Mesendoderm (in vitro differentiated cells): ENCODE results near the gene NTN1.

Source experiments
- DNase-seq: peaks from one replicate; pipeline ENCODE4 v3.0.0; 2013
- H2AK5ac ChIP-seq: 2 replicates; pipeline ENCODE4 v1.6.1; 2013; ENCODE audit warnings: low read length, inconsistent platforms
- H2BK120ac ChIP-seq: 2 replicates; pipeline ENCODE4 v1.6.1; 2013; ENCODE audit warnings: low read depth, mild to moderate bottlenecking, low read length, moderate library complexity, mixed read lengths
- H2BK15ac ChIP-seq: replicated peaks from 2 replicates; pipeline ENCODE4 v1.6.1; 2013; ENCODE audit warnings: low read depth, mild to moderate bottlenecking, moderate library complexity
- H2BK5ac ChIP-seq: 2 replicates; pipeline ENCODE4 v1.6.1; 2013; ENCODE audit warnings: low read length, inconsistent platforms
- H3K18ac ChIP-seq: 2 replicates; pipeline ENCODE4 v1.6.1; 2013; ENCODE audit warnings: mild to moderate bottlenecking, low read length, mixed read lengths
- H3K23ac ChIP-seq: one replicate; pipeline ENCODE4 v1.6.1; 2013; ENCODE audit warnings: low read length
- H3K27ac ChIP-seq: 2 replicates; pipeline ENCODE4 v1.5.1; 2013; ENCODE audit warnings: low read depth, mild to moderate bottlenecking, inconsistent platforms, low read length, moderate library complexity
- H3K27me3 ChIP-seq: 2 replicates; pipeline ENCODE4 v1.6.1; 2013; ENCODE audit warnings: low read length, control low read depth, mild to moderate bottlenecking, inconsistent platforms; ENCODE audit not compliant: insufficient read depth, poor library complexity
- H3K36me3 ChIP-seq: 2 replicates; pipeline ENCODE4 v1.6.1; 2013; ENCODE audit warnings: low read length, inconsistent platforms; ENCODE audit not compliant: control insufficient read depth, insufficient read depth
- H3K4ac ChIP-seq: one replicate; pipeline ENCODE4 v1.6.1; 2013; ENCODE audit warnings: low read depth, mild to moderate bottlenecking, low read length, moderate library complexity
- H3K4me1 ChIP-seq: 2 replicates; pipeline ENCODE4 v1.6.1; 2013; ENCODE audit warnings: low read depth, low read length, inconsistent platforms; ENCODE audit not compliant: control insufficient read depth
- H3K4me2 ChIP-seq: 2 replicates; pipeline ENCODE4 v1.6.1; 2013; ENCODE audit warnings: low read length
- H3K4me3 ChIP-seq: 2 replicates; pipeline ENCODE4 v1.5.1; 2013; ENCODE audit warnings: mild to moderate bottlenecking, low read length
- H3K56ac ChIP-seq: one replicate; pipeline ENCODE4 v1.6.1; 2013; ENCODE audit warnings: low read length
- H3K79me1 ChIP-seq: 2 replicates; pipeline ENCODE4 v1.6.1; 2013; ENCODE audit warnings: low read length, inconsistent platforms
- H3K79me2 ChIP-seq: 2 replicates; pipeline ENCODE4 v1.6.1; 2013; ENCODE audit warnings: mild to moderate bottlenecking, low read length; ENCODE audit not compliant: control insufficient read depth, insufficient read depth
- H3K9ac ChIP-seq: 2 replicates; pipeline ENCODE4 v1.6.1; 2013; ENCODE audit warnings: low read length, inconsistent platforms
- H4K5ac ChIP-seq: one replicate; pipeline ENCODE4 v1.6.1; 2013; ENCODE audit warnings: low read length
- H4K8ac ChIP-seq: one replicate; pipeline ENCODE4 v1.6.1; 2013; ENCODE audit warnings: low read depth, mild to moderate bottlenecking, control low read depth, low read length, moderate library complexity
- WGBS: extraction: QIAGEN DNeasy Blood & Tissue Kit; methylation state at CpG from one replicate; pipeline ENCODE4 v1.1.7; 2013; ENCODE audit warnings: low lambda C conversion rate, missing lambda C conversion rate; ENCODE audit not compliant: insufficient coverage; ENCODE audit errors: extremely low coverage; 5-methylcytosine and 5-hydroxymethylcytosine counted together

Gene NTN1

GRCh38 chr17:9181640-9182039 is 160.3 kb downstream of the NTN1 start:
- H3K79me1 ChIP-seq = no peaks in the 10 kb centered on the region
- H3K18ac ChIP-seq = no peak overlapping the region
- H3K4me2 ChIP-seq = no peak overlapping the region
- no peak overlapping the region for H2BK5ac ChIP-seq
- no peaks in the 10 kb centered on the region for H3K27me3 ChIP-seq
- no peak overlapping the region for H4K8ac ChIP-seq
- H2BK120ac ChIP-seq = no peak overlapping the region
- H2AK5ac ChIP-seq = no peak overlapping the region
- no peaks in the 10 kb centered on the region for H3K4me1 ChIP-seq
- no CpG with 5 or more reads among the region's 4 CpGs for WGBS
- H3K4me3 ChIP-seq = no peak overlapping the region
- H4K5ac ChIP-seq = no peak overlapping the region
- H3K9ac ChIP-seq = no peak overlapping the region
- no peak overlapping the region for H3K23ac ChIP-seq
- H3K27ac ChIP-seq = no peak overlapping the region
- H3K56ac ChIP-seq = no peak overlapping the region
- no peak overlapping the region for H3K4ac ChIP-seq
- no peaks in the 10 kb centered on the region for H3K79me2 ChIP-seq
- no peak overlapping the region for H2BK15ac ChIP-seq
- no peak for DNase-seq
- H3K36me3 ChIP-seq = no peaks in the 10 kb centered on the region

DNA sequence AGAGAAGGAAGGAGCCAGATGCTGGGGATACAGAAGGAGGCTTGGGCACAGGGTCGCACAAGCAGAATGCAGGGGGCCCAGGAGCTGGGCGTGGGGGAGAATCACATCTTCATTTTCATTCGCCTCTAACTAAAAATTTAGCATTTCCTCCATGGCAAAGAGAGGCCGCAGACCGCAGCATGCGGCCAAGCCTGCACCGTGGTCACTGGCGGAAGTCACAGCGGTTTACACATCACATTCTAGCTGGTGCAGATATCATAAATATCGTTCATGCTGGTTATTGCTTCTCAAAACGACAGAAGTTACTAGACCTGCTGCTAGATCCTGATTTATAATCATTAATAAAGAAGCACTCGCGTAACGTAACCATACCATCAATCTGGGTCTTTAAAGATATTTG is 162.0 kb downstream of the NTN1 start:
- H4K5ac ChIP-seq = no peak overlapping the region
- no peak overlapping the region for H3K56ac ChIP-seq
- H2BK120ac ChIP-seq = no peak overlapping the region
- no peak overlapping the region for H2BK5ac ChIP-seq
- no peak overlapping the region for H3K9ac ChIP-seq
- no peak overlapping the region for H2AK5ac ChIP-seq
- no peak overlapping the region for H3K27ac ChIP-seq
- no peaks in the 10 kb centered on the region for H3K4me1 ChIP-seq
- no peaks in the 10 kb centered on the region for H3K79me1 ChIP-seq
- no peak overlapping the region for H3K4me3 ChIP-seq
- no CpG with 5 or more reads among the region's 14 CpGs for WGBS
- no peak overlapping the region for H3K4ac ChIP-seq
- no peak overlapping the region for H3K4me2 ChIP-seq
- no peaks in the 10 kb centered on the region for H3K27me3 ChIP-seq
- H3K23ac ChIP-seq = no peak overlapping the region
- H3K36me3 ChIP-seq = no peaks in the 10 kb centered on the region
- no peak overlapping the region for H2BK15ac ChIP-seq
- no peak for DNase-seq
- no peaks in the 10 kb centered on the region for H3K79me2 ChIP-seq
- no peak overlapping the region for H3K18ac ChIP-seq
- no peak overlapping the region for H4K8ac ChIP-seq

DNA sequence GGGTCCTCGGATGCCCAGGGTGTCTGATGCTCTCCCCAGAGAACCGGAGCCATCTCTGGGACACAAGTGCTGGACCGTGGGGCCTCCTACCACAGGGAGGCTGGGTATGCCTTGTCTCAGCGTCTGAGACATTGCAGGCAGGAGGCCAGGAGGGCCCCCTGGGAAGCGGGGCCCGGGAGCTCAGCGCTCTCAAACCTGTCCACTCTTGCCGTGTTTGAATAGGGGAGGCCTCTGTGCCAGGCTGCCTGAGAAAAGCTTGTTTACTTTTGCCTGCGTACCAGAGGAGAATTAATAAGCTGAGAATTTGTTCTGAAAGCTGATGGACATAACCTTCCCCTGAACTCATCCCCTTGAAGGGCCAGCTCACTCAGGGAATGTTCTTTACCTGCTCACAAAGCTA is 163.8 kb downstream of the NTN1 start:
- Histone ChIP-seq H2BK15ac (no peak overlapping the region), H3K4me3 (no peak overlapping the region), H3K9ac (no peak overlapping the region), H2AK5ac (no peak overlapping the region), H4K5ac (no peak overlapping the region), H3K27me3 (no peaks in the 10 kb centered on the region), H3K56ac (no peak overlapping the region), H2BK5ac (no peak overlapping the region), H3K4ac (no peak overlapping the region), H3K79me2 (no peaks in the 10 kb centered on the region), H2BK120ac (no peak overlapping the region), H4K8ac (no peak overlapping the region), H3K27ac (no peak overlapping the region), H3K18ac (no peak overlapping the region), H3K4me1 (no peaks in the 10 kb centered on the region), H3K4me2 (no peak overlapping the region), H3K23ac (no peak overlapping the region), H3K36me3 (no peaks in the 10 kb centered on the region), H3K79me1 (no peaks in the 10 kb centered on the region)
- no peak for DNase-seq
- no CpG with 5 or more reads among the region's 9 CpGs for WGBS

DNA sequence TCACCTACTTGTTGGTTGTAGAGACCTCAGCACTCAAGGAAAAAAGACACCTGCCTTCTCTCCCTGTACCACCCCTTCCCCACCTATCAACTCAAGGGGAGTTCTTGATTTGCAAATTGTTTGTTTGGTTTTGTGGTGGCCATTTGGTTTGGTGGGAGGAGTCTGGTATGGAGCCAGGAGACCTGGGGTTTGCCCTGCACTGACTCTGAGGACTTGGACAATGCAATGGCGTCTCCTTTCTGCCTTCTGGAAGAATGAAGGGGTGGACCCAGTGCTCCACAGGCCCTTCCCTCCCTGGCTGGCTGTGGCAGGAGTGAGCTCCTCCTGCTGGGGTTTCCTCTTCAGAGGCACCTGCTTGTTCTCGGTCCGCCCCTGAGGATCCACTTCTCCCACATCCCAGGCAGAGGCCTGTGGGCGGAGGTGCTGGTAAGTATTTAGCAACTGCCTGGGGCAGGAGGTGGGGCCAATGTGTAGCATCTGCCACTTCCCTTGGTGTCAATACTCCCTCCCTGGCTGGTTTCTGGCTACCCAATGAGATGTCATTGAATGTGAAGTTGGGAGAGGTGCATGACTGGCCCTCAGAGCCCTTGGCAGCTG is 164.5 kb downstream of the NTN1 start:
- Histone ChIP-seq H2BK5ac (no peak overlapping the region), H3K4ac (no peak overlapping the region), H3K56ac (no peak overlapping the region), H4K8ac (no peak overlapping the region), H3K4me1 (no peaks in the 10 kb centered on the region), H3K4me2 (no peak overlapping the region), H3K36me3 (no peaks in the 10 kb centered on the region), H2AK5ac (no peak overlapping the region), H3K79me2 (no peaks in the 10 kb centered on the region), H3K9ac (no peak overlapping the region), H2BK120ac (no peak overlapping the region), H3K4me3 (no peak overlapping the region), H3K18ac (no peak overlapping the region), H3K79me1 (no peaks in the 10 kb centered on the region), H2BK15ac (no peak overlapping the region), H3K27me3 (no peaks in the 10 kb centered on the region), H3K27ac (no peak overlapping the region), H4K5ac (no peak overlapping the region), H3K23ac (no peak overlapping the region)
- peak; percentile 18 for DNase-seq
- no CpG with 5 or more reads among the region's 4 CpGs for WGBS

GRCh38 chr17:9187828-9188227 is 166.5 kb downstream of the NTN1 start:
- Histone ChIP-seq H3K4me2 (no peak overlapping the region), H2BK120ac (no peak overlapping the region), H2BK5ac (no peak overlapping the region), H3K9ac (no peak overlapping the region), H2AK5ac (no peak overlapping the region), H2BK15ac (no peak overlapping the region), H3K36me3 (no peaks in the 10 kb centered on the region), H3K79me1 (no peaks in the 10 kb centered on the region), H4K5ac (no peak overlapping the region), H3K4ac (no peak overlapping the region), H3K4me3 (no peak overlapping the region), H3K27ac (no peak overlapping the region), H3K18ac (no peak overlapping the region), H3K23ac (no peak overlapping the region), H3K4me1 (no peaks in the 10 kb centered on the region), H3K56ac (no peak overlapping the region), H4K8ac (no peak overlapping the region), H3K79me2 (no peaks in the 10 kb centered on the region), H3K27me3 (no peaks in the 10 kb centered on the region)
- WGBS = no CpG with 5 or more reads among the region's 7 CpGs
- no peak for DNase-seq

GRCh38 chr17:9188367-9188766 is 167.1 kb downstream of the NTN1 start:
- no peak overlapping the region for H2AK5ac ChIP-seq
- no peak for DNase-seq
- no peak overlapping the region for H3K4me3 ChIP-seq
- WGBS = no CpG with 5 or more reads among the region's 5 CpGs
- H3K79me1 ChIP-seq = no peaks in the 10 kb centered on the region
- no peaks in the 10 kb centered on the region for H3K27me3 ChIP-seq
- H2BK5ac ChIP-seq = no peak overlapping the region
- no peak overlapping the region for H3K27ac ChIP-seq
- H3K4me1 ChIP-seq = no peaks in the 10 kb centered on the region
- H3K4me2 ChIP-seq = no peak overlapping the region
- no peaks in the 10 kb centered on the region for H3K36me3 ChIP-seq
- no peak overlapping the region for H2BK120ac ChIP-seq
- H3K56ac ChIP-seq = no peak overlapping the region
- H3K4ac ChIP-seq = no peak overlapping the region
- H3K9ac ChIP-seq = no peak overlapping the region
- H3K18ac ChIP-seq = no peak overlapping the region
- H3K79me2 ChIP-seq = no peaks in the 10 kb centered on the region
- H4K8ac ChIP-seq = no peak overlapping the region
- H2BK15ac ChIP-seq = no peak overlapping the region
- H4K5ac ChIP-seq = no peak overlapping the region
- no peak overlapping the region for H3K23ac ChIP-seq
